GM19238 (cell line): ENCODE measurements around the gene MXI1.

ENCODE experiments used
- DNase-seq: peaks from one replicate; pipeline ENCODE4 v3.0.0; 2011; ENCODE audit warnings: low spot score; ENCODE audit not compliant: insufficient read length

MXI1 gene

DNA sequence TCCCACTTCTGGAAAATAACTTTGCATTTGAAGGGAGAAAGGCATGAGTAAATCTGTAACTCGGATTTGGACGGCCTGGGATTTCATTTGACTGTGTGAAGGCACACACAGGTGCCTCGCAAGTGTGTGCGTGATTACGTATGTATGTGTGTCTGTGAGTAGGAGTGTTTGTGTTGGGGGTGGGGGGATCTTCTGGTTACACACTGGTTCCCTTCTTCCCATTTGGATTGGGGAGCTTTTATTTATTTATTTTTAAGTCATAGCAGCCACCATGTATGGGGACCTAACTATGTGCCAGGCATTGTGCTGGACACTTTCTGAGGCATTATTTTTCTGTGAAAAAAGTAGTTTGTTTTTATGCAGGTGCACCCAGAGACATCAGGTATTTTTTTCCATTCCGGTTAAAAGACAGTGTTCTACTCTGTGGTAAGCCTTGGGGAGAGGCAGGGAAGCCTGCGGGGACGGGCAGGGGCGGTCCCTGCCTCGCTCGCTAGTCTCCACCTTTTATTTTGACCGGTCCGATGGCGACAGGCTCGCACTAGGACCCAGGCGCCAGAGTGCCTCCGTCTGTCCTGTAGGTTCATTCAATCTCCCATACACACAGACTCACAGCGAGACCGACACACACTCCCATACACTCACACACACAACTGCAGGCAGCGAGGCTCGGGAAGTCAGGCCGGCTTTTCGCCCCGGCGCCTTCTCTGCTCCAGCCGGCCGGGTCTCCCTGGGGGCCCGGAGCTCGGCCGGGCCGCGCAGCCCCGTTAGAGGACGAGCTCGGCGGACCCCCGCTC, at the start of gene MXI1:
MXI1 (plus strand) TSS at position 595 of the 794 bp plus-strand sequence. CDS start 204 bp downstream, outside the sequence.
- DNase-seq = peak; percentile 60

- DNase-seq = no peak
Observed at GRCh38 chr10:110158051-110159005, 49.1 kb upstream of the MXI1 start.

- DNase-seq = no peak
Observed at GRCh38 chr10:110160081-110160480, 47.3 kb upstream of the MXI1 start.

- no peak for DNase-seq
Observed at GRCh38 chr10:110160522-110160921, 46.9 kb upstream of the MXI1 start.

DNA sequence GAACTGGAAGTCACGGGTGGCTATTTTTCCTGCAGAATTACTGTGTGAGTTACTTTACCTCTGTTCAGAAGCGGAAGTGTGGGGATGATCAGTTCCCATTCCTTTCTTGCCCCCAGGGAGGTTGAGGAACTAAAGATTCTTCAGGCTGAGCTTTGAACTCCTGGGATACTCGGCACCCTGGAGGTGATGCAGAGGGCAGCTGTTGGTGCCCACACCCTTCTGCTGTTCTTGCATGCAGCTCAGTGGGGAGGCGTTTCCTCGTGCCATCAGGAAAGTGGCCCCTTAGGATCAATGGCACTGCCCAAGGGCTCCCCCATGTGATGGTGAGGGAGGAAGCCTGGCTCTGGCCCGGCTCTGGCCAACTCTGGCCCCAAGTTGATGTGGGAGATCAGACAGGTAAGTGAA, 44.7 kb upstream of the MXI1 start:
- DNase-seq = no peak

DNA sequence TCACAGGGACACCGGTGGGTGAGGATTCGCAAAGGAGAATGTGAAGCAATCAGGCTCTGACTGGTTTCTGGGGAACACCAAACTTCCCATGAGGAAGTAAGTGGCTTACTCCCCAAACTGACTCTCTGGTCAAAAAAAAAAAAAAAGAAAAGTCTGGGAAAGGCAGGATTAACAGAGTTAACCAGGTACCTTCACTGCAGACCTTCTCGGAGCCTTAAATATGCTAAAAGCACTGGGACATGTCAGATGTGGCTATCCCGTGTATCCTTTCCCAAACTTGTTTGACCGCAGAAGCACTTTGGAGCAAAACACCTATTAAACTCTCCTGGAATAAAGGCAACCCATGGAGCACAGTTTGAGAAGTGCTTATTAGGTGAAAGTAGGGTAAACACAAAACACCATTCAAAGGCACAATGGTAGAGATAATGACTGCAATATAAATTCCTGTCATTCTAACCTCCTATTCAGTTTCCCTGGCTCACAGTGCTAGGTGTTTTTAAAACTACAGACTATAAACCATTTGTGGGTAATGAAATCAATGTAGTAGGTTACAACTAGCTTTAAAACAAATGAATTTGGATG, 44.1 kb upstream of the MXI1 start:
- DNase-seq = no peak

- DNase-seq = no peak
Observed at GRCh38 chr10:110163841-110164240, 43.6 kb upstream of the MXI1 start.

GRCh38 chr10:110165239-110165638, 42.2 kb upstream of the MXI1 start:
- DNase-seq = no peak

- DNase-seq = no peak
Observed at GRCh38 chr10:110167149-110167548, 40.3 kb upstream of the MXI1 start.

- no peak for DNase-seq
Observed at GRCh38 chr10:110168601-110169481, 38.6 kb upstream of the MXI1 start.

- no peak for DNase-seq
Observed at GRCh38 chr10:110169586-110169985, 37.8 kb upstream of the MXI1 start.

GRCh38 chr10:110170142-110170971, 37.0 kb upstream of the MXI1 start:
- no peak for DNase-seq

DNA sequence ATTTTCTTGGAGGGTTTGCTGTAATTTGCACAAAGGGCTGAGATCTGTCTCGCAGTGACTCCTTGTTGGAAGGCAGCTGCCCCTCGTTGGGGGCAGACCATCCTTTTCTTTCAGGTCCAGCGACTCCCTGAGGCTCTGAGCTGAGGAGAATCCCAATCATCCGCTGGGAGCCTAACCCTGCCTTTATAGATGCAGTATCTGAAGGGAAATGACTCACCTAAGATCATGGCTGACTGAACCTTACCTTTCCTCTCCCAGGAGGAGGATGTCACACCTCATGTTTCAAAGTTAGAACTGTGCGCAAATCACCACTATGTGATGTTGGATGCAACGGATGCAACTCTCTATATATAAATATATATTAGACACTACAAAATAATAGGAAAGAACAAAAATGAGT, 36.4 kb upstream of the MXI1 start:
- DNase-seq = no peak

- DNase-seq = no peak
Observed at GRCh38 chr10:110172155-110172554, 35.2 kb upstream of the MXI1 start.

DNA sequence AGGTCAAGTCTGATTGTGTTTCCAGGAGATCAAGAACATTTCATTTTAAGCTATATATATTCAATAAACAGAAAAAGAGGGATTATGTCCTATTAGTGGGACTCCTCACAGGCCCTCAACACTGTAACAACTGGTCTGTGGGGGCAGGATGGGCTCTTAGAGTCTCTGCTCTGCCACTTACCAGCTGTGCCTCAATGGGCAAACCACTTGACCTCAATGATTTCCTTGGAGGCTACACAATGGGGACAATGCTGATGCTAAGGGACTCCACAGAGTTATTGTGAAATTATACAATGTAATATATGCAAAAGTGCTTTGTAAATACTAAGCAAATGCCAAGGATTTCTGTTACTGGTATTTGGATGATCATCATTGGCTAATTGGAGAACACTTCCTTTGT, 33.2 kb upstream of the MXI1 start:
- DNase-seq = no peak

DNA sequence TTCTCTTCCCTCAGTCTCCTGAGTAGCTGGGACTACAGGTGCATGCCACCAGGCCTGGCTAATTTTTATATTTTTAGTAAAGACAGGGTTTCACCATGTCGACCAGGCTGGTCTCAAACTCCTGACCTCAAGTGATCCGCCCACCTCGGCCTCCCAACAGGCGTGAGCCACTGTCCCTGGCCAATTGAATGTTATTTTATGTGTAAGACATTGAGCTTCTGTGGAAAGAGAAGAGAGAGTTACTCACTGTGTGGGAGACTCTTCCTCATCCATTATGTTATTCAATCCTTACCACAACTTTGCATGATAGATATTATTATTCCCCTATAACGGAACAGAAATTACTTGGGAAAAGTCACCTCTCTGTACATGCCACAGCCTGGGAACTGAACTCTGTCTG, 32.6 kb upstream of the MXI1 start:
- no peak for DNase-seq

DNA sequence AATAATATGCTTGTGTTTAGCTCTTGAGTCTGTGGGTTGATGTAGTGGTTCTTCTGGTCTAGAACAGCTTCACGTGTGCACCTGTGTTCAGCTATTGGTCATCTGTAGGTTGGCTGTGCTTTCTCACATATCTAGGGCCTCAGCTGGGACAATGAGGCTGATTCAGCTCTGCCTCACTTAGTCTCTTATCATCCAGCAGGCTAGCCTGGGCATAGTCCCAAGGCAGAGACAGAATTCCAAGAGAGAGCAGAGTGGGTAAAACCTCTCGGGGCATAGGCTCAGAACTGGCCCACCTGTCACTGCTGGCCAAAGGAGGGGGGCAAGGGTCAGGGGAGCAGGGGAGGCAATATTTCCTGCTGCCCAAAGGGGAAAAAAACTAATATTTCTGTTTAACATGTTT, 32.0 kb upstream of the MXI1 start:
- DNase-seq = no peak

- DNase-seq = no peak
Observed at GRCh38 chr10:110176141-110177030, 31.0 kb upstream of the MXI1 start.

DNA sequence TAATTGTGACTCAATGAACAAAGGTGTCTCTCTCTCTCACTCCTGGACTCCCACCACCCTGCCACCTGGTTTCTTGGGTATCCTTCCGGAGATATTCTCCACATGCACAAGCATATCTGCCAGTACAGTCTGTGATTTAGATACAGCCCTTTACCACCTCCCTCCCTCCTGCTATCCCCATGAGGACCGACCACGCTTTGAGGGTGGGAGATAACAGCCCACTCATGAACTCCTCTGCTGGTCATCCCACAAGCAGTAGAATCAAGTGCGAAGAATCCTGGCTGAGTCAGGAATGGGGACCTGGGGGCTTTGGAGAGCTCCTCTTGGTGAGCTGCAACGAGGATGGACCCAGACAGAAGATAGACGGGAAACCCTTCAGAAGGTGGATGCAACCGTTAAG, 28.2 kb upstream of the MXI1 start:
- no peak for DNase-seq
